Stimulated activated CD8-positive, alpha-beta memory T cell treated with anti-CD3 and anti-CD28 coated beads, Interleukin-15, amount 100 ng/mL, for 4 hours (primary cell): ENCODE results near the gene SLC12A7.

ENCODE experiments used
- DNase-seq, 2 donors: peaks; one replicate each; pipeline ENCODE4 v3.0.0-alpha.2; 2020; ENCODE audit warnings: low read depth in 2 of 2

The SLC12A7 gene

DNA sequence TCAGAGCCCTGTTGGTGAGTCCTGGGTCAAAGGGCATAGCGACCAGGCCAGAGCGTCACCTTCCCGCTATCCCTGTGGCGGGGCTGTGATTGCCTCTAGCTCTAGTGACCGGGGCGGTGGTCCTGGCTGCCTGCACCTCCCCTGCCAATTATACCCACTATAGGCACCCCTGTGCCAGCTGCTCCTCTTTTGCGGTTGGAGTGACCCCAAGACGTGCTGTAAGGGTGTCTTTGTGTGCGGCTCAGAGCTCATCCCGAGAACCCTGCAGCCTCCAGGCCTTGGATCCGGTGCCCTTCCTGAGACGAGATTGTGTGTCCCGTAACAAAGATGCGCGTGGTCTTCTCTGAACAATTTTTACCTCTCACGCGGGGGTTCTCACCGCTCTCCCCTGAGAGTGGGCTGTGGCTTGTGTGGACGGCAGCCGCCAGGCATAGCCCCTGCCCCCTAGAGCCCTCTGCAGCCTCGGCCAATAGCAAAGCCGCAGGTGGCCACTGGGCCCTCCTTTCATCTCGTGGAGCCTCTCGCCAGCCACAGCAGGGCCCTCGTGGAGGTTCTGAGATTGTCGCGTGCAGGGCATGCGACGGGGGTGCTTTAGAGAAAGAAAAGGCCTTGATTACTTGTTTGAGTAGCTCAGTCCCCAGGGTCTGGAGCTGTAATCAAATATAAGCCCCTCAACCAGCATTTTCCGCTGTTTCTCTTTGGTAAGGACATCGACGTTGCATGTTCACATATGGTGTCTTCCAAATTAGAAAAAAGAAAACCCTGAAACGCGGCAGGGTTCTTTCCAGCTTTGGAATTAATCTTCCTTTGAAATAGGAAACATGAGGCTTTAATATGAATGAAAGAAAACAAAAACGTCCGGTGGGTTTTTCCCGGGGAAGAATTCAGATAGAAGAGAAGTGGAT lies 92.6 kb downstream of the SLC12A7 start:
- DNase-seq = no peak

- DNase-seq = no peak
Measured at GRCh38 chr5:1018596-1018995, 93.3 kb downstream of the SLC12A7 start.

- no peak for DNase-seq
Measured at GRCh38 chr5:1017691-1018455, 94.0 kb downstream of the SLC12A7 start.

DNA sequence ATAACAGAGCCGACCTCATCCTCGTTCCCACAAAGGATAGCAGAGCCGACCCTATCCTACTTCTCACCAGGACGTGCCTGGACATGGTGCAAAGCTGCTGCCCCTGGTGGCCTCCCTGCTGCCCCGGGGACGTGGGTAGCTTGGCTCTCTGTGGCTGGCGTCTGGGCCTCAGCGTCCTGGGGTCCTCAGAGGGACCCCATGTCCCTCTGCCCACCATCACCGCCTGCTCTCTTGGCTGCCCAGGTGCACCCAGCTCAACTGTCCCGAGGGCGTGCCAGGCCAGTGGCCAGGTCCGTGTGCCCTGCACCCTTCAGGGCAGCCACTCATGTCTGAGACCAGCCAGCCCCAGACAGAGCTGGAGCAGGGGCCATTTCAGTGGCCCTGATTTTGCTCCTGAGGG lies 94.8 kb downstream of the SLC12A7 start:
- DNase-seq = no peak

DNA sequence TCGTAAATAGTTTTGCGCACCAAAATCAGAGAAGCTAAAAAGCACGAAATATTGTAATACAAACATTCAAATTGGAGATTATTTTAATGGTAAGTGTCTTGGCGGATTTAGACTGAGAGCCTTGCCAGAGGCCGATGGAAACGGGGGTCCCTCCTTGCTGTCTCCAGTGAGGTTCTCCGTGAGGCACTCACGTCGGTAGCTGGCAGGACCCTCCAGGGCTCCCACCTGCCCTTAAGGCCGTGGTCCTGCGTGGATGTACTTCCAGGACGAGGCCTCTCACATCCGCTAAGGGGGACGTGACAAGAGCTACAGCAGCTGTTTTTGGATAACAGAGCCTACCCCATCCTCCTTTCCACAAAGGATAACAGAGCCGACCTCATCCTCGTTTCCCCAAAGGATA lies 95.4 kb downstream of the SLC12A7 start:
- no peak for DNase-seq

DNA sequence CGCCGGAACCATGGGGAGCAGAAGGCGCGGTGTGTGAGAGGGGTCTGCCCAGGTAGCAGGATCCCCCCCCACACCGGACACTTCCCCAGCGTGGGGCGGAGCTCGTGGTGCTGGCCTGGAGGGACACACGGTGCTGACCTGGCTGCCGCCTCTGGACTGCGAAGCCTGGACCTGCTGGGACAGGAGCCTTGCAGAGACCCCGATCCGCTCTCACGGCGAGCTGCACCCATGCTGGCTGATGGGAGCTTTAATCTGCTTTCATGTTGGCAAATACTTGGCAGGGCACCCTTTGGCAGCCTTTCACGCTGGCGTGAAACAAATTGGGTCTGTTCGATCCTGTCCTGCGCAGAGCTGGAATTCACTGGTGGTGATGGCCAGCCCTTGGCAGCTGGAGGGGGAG lies 95.8 kb downstream of the SLC12A7 start:
- DNase-seq = no peak

DNA sequence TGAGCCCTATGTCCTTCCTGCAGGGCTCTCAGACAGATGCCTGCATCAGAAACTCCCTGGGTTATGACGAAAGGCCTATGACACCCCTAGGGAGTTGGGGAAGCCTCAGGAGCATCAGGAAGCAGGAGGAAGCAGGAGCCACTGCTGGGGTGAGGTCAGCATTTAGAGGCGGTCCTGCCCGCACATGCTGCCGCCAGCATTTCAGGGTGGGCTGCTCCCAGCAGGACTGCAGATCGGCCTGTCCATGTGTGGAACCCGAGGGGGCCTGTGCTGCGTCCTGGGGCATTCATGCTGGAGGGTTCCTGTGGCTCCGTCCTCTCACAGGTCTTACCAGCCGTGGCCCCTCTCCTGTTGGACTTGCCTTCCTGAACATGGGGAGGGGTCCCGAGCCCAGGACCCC lies 96.4 kb downstream of the SLC12A7 start:
- DNase-seq = no peak

GRCh38 chr5:1014781-1015221 lies 97.1 kb downstream of the SLC12A7 start:
- no peak for DNase-seq

DNA sequence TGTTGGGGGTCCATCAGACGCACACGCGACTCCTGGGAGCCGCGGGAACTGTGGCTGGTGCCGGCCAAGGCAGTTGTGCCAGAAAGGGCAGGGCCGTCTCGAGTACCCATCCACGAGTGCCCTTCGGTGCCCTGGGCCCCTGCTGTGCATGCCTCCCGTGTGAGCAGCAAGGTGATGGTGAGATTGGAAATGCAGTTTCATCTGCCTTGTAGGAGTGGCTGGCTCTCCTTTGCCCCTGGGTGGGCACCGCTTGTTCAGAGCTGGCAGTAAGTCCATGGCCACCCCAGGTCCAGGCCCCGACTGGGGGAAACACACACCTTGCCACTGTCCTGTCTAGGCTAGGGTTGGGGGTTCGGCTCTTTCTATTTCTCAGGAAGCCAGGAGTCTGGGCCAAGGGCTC lies 97.5 kb downstream of the SLC12A7 start:
- DNase-seq = no peak

GRCh38 chr5:1013948-1014301 lies 97.9 kb downstream of the SLC12A7 start:
- no peak for DNase-seq

- no peak for DNase-seq
Measured at GRCh38 chr5:1013238-1013947, 98.5 kb downstream of the SLC12A7 start.

DNA sequence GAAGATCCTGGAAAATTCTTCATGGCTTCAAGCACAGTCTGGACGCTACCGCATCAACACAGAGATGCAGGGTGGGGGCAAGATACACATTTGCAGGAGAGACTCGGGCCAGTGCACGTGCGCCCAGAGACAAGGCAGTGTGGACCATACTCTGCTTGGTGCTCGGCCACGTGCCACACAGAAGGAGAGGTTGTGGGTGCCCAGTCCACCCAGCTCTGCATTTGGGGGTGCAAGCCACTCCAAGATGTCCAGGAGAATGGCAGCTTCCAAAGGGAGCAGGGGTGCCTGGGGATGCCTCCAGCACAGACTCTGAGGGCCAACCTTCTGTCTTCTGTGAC lies 99.0 kb downstream of the SLC12A7 start:
- no peak for DNase-seq

- no peak for DNase-seq
Measured at GRCh38 chr5:1012313-1012841, 99.5 kb downstream of the SLC12A7 start.

- DNase-seq = no peak
Measured at GRCh38 chr5:1011741-1012312, 100.0 kb downstream of the SLC12A7 start.

DNA sequence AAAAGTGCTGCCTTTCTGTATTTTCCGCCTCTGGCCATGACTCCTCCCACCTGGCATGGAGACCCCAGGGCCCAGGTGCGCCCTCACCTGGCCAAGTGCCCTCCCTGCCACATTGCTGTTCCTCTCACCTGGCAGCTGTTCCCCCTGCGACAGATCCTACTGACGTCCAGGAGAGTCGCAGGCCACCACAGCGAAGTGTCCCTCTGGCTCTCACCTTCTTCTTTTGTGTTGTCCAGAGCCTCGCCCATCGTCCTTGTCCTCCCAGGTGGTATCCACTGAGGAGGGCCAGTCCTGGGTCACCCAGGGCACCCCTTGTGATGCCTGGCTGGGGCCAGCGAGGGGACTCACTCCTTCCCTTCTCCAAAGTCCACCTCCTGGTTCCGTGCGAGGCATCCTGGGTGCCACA lies 100.6 kb downstream of the SLC12A7 start:
- no peak for DNase-seq

GRCh38 chr5:1010641-1011046 lies 101.2 kb downstream of the SLC12A7 start:
- no peak for DNase-seq

- DNase-seq = no peak
Measured at GRCh38 chr5:1010181-1010510, 101.7 kb downstream of the SLC12A7 start.

GRCh38 chr5:1009359-1010180 lies 102.3 kb downstream of the SLC12A7 start:
- DNase-seq = no peak

DNA sequence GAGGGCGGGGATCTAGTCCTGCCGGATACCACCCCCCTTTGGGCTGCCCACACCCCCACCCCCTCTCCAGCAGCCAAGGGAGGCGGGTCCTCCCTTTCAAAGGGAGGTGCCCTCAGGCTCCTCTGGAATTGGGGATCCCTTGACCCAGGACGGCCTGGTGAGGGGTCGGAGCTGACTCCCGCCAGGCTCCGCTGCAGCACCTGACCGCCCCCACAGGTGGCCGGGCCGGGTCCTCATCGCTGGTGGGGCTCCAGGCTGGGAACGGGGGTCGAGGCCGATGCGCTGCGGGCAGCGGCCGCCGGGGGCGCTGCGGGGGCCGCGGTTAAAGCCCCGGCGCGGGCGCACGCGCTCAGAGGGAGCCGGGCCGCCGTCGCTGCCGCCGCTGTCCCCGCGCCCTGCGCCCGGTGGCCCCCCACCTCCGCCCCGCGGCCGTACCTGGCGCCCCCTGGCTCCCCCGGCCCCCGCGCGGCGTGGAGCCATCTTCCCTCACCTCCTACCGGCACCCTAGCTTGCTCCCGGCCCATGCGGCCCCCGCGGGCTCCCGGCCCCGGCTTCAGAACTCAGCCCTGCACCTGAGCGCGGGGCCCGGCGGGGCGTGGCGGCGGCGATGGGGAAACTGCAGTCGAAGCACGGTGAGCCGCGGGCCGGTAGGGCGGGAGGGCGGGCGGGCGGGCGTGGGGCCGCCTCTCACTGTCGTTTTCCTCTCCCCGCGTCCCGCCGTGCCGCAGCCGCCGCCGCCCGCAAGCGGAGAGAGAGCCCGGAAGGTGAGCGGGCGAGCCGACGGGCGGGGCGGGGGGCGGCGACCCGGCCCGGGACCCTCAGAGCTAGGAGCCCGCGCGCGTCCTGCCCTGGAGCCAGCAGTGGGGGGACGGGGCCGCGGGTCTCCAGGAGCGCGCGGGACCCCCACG lies 103.2 kb downstream of the SLC12A7 start, which contains the start of gene NKD2:
TSS of gene NKD2 (plus strand) at position 352 of the 908 bp plus-strand sequence. CDS start at position 608, 256 bp downstream.
- no peak for DNase-seq
